Uterus (tissue), 2 donors: ENCODE data around the gene VSIG8.

Experiments used
- CTCF ChIP-seq, 4 experiments: fragments of 200-600 bp in 2 of 4; fragments of 450-650 bp in 2 of 4; sonication (generic) in 2 of 4; IDR thresholded peaks; one replicate each; pipeline ENCODE4 v1.5.1; 2016 to 2019; ENCODE audit warnings: antibody characterized with exemption in 4 of 4, mild to moderate bottlenecking in 2 of 4, moderate library complexity in 1 of 4
- POLR2A ChIP-seq, 2 donors: fragments of 450-650 bp; IDR thresholded peaks; one replicate each; pipeline ENCODE4 v1.6.1; 2016; ENCODE audit warnings: antibody characterized with exemption in 2 of 2, mild to moderate bottlenecking in 1 of 2, moderate library complexity in 1 of 2

- TF ChIP-seq POLR2A (IDR thresholded peaks at IDR 0.05) (no peak), CTCF (IDR thresholded peaks at IDR 0.05) (no peak)
Measured at GRCh38 chr1:159881622-159882526, 19.4 kb upstream of the VSIG8 start.
